ENCODE data around the gene HOXA5.

HOXA5 gene

DNA sequence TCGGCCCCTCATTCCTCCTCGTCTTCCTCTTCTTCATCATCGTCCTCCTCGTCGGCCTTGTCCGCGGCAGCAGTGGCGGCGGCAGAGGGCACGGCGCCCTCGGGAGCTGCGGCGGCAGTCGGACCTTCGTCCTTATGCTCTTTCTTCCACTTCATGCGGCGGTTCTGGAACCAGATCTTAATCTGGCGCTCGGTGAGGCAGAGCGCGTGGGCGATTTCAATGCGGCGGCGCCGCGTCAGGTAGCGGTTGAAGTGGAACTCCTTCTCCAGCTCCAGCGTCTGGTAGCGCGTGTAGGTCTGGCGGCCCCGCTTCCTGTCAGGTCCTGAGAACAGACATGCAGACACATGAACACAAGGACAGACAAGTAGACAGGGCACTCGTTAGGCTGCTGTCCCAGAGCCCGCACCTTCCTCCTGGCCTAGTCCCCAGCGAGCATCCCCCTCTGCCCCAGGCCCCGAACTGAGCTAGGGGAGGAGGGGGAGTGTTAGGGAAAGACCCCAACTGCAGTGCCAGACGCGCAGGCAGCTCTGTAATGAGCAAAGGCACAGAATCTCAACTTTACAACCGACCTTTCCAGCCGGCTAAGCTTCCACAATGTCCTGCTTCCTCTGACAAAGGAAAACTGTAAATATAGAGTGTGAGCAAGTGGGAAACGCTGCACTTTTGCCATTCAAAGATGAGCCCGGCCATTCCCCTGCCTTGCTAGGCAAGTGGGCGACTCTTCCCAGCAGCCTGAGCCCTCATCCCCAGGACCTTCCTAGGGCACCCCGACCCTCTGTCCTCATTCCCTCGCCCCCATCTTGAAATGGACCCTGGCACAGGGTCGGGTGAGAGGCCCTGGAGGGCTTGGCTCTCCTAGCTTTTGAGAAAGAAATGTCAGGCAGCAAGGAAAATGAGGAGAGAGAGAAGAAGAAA is 11.7 kb upstream of the HOXA5 start:
- DNase-seq (ENCODE audit: low read depth), result peak; percentile 59
- TF ChIP-seq, protein P1, sequence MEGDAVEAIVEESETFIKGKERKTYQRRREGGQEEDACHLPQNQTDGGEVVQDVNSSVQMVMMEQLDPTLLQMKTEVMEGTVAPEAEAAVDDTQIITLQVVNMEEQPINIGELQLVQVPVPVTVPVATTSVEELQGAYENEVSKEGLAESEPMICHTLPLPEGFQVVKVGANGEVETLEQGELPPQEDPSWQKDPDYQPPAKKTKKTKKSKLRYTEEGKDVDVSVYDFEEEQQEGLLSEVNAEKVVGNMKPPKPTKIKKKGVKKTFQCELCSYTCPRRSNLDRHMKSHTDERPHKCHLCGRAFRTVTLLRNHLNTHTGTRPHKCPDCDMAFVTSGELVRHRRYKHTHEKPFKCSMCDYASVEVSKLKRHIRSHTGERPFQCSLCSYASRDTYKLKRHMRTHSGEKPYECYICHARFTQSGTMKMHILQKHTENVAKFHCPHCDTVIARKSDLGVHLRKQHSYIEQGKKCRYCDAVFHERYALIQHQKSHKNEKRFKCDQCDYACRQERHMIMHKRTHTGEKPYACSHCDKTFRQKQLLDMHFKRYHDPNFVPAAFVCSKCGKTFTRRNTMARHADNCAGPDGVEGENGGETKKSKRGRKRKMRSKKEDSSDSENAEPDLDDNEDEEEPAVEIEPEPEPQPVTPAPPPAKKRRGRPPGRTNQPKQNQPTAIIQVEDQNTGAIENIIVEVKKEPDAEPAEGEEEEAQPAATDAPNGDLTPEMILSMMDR (conservative IDR thresholded peaks at IDR 0.05; ENCODE audit: control insufficient read depth, insufficient read depth, low read depth, low read length), result no peak
- H3K4me3 ChIP-seq (ENCODE audit: control insufficient read depth, low read depth, low read length), result peak overlapping the region; percentile 69

DNA sequence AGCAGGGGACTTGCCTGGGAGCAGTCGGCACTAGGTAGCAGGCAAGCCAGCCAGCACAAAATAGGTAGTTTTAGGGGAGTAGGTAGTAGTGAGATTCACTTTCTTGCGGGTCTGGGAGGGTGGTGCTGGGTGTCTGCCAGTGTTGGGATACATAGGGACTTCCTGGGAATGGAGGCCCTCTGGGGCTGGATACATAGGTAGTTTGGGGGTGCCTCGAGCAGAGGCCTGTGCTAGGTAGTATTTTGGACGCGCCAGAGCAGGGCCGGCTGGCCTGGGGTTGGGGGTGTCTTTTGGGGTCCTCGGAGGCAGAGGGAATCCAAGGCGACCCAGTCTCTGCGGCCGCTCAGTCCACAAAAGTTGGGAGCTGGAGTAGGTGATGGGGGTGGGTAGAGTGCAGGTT is 10.9 kb upstream of the HOXA5 start:
- TF ChIP-seq, protein P1 (conservative IDR thresholded peaks at IDR 0.05; ENCODE audit: control insufficient read depth, insufficient read depth, low read depth, low read length), result no peak
- DNase-seq (ENCODE audit: low read depth), result no peak
- no peak overlapping the region for H3K4me3 ChIP-seq (ENCODE audit: control insufficient read depth, low read depth, low read length)

DNA sequence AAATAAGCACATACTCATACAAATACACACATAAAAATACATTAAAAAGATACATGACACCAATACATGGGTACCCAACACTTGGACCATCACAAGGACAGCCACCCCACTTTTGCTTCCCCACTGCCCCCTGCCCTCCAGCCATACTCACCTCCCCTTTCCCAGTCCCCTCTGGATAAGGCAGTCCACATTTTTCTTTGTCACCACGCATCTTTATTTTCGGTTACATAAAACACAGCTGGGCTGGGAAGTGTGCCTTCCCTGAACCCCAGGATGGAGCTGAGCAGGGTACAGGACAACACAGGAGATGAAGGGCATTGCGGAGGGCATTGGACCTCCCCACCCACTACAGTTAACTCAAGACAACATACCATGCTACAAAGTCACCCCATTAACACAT is 10.0 kb upstream of the HOXA5 start:
- TF ChIP-seq, protein P1 (conservative IDR thresholded peaks at IDR 0.05; ENCODE audit: control insufficient read depth, insufficient read depth, low read depth, low read length), result no peak
- DNase-seq (ENCODE audit: low read depth), result peak; percentile 43
- no peak overlapping the region for H3K4me3 ChIP-seq (ENCODE audit: control insufficient read depth, low read depth, low read length)

- H3K4me3 ChIP-seq (ENCODE audit: control insufficient read depth, low read depth, low read length), result peak overlapping the region; percentile 72
- no peak for DNase-seq (ENCODE audit: low read depth)
- TF ChIP-seq, protein P1 (conservative IDR thresholded peaks at IDR 0.05; ENCODE audit: control insufficient read depth, insufficient read depth, low read depth, low read length), result no peak
Measured at GRCh38 chr7:27152816-27153442, 9.4 kb upstream of the HOXA5 start.

- DNase-seq (ENCODE audit: low read depth), result peak; percentile 85
- TF ChIP-seq, protein P1 (conservative IDR thresholded peaks at IDR 0.05; ENCODE audit: control insufficient read depth, insufficient read depth, low read depth, low read length), result no peak
- H3K4me3 ChIP-seq (ENCODE audit: control insufficient read depth, low read depth, low read length), result peak within 1 kb of the TSS; percentile 72
Measured at GRCh38 chr7:27151931-27152815, 8.7 kb upstream of the HOXA5 start, which contains the start of gene HOXA3. HOXA3 (minus strand) TSS chr7:27152583; CDS start chr7:27110640, 41,943 bp downstream.

DNA sequence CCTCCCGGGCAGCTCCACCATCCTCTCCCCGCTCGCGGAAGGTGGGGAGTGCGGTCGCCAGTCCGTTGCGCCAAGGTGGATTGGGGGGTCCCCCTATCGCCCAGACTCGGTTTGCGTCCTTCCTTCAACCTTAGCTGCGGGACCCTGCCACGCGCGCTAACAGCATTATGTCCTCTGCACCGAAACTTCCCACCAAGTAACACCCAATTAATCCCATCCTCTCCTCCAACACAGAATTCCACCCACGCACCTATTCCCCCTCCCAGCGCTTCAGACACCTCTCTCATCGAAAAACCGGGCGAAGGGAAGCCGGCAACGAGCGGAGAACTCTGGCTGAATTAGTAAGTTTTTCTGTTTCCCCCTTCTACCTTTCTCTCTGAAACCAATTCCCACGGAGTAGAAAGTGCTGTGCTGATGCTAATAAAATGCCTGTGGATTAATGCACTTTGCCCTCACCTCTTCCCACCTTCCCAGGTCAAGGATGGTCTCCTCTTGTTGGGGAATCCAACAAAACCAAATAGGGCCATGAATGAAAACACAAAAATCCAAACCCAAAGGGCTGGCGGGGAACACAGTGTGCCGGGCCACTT is 8.0 kb upstream of the HOXA5 start:
- peak; percentile 22 for DNase-seq (ENCODE audit: low read depth)
- TF ChIP-seq, protein P1 (conservative IDR thresholded peaks at IDR 0.05; ENCODE audit: control insufficient read depth, insufficient read depth, low read depth, low read length), result no peak

More for the DNA sequence above, 8.0 kb upstream of the HOXA5 start:
- H3K4me3 ChIP-seq (ENCODE audit: control insufficient read depth, low read depth, low read length), result peak overlapping the region; percentile 72

All from fibroblast of mammary gland (primary cell).